VCaP (cell line): Measurements from ENCODE around the gene MTCL1.

Source experiments
- H3K27ac ChIP-seq: fragments of 450-650 bp; 2 replicates; pipeline ENCODE4 v1.5.1; 2017
- CTCF ChIP-seq: fragments of 450-650 bp; conservative IDR thresholded peaks from 2 replicates; pipeline ENCODE4 v1.5.1; 2017; ENCODE audit warnings: mild to moderate bottlenecking, moderate library complexity

Gene MTCL1

DNA sequence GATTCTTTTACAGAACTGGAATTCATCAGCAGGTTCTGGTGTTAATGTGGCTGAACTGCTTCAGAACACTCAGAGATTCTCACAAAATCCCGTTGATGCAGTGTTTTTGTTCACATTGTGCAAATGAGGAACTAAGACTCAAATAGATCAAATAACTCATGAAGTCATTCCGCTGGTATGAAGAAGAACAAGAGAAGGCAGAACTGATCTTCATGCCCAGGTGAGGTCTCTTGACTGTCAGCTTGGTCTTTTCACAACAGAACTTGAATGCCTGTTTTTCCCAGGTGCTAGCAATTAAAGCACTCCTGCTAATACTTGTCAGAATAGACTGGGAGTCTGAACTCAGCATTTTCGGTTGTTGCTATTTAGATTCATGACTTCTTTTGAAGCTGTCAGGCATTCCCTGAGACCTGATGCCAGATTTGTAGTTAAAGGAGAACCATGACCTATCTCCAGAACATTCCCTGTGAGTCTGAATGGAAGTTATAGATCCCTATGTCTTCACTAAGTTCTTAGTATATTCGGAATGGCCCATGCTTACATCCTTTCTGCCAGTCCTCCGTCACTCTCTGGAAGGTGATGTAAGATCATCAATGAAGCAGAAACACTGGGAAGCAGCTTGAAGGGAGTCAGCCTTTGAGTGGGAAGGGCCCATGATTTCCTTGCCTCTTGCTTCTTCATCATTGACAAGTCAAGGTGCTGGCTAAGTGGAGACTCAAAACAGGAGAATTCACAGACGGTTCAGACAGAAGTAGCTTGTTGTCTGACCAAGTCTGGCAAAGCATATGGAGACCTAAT, 155.7 kb downstream of the MTCL1 start:
- TF ChIP-seq CTCF, result no peak

DNA sequence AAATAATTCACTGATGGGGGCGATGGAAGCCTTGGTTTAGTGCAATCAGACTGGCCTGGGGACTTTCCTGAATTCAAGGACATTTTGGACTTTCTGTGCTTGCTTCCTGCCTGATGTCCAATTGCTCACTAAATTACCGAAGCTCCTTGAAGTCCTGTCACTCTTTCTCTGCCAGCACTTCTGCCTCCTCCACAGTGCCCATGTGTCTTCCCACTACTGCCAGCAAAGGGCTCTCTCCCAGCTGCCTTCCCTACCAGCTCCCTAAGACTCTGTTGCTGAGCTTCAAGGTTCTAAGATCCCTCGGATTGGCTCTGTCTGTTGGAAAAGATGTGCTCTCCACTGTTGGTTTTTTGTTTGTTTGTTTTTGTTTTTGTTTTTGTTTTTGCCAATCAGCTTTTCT, 158.1 kb downstream of the MTCL1 start:
- no peak for TF ChIP-seq CTCF
- no peak overlapping the region for H3K27ac ChIP-seq

More for the DNA sequence above, 155.7 kb downstream of the MTCL1 start:
- no peak overlapping the region for H3K27ac ChIP-seq

GRCh38 chr18:8865934-8866333, 160.6 kb downstream of the MTCL1 start:
- no peak for TF ChIP-seq CTCF
- no peak overlapping the region for H3K27ac ChIP-seq

GRCh38 chr18:8866679-8867078, 161.3 kb downstream of the MTCL1 start:
- H3K27ac ChIP-seq, result no peak overlapping the region
- TF ChIP-seq CTCF, result no peak

DNA sequence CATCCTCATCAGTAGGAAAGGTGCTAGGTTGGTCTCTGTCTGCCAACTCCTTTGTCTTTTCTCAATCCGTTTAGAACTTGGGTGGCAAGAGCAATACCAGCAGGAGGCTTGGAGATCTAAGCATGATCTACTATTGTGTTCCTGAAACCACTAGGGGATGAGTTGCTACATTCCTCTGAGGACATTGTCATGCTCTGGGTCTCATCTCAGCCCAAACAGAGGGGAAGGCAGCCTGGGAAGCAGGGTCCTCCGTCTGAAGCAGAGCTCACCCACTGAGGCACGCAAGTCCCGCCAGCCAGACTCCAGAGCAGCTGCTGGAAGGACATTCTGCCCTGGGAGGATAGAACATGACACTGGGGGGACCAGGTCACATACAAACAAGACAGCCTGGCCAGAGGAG, 162.9 kb downstream of the MTCL1 start:
- H3K27ac ChIP-seq, result no peak overlapping the region
- no peak for TF ChIP-seq CTCF

DNA sequence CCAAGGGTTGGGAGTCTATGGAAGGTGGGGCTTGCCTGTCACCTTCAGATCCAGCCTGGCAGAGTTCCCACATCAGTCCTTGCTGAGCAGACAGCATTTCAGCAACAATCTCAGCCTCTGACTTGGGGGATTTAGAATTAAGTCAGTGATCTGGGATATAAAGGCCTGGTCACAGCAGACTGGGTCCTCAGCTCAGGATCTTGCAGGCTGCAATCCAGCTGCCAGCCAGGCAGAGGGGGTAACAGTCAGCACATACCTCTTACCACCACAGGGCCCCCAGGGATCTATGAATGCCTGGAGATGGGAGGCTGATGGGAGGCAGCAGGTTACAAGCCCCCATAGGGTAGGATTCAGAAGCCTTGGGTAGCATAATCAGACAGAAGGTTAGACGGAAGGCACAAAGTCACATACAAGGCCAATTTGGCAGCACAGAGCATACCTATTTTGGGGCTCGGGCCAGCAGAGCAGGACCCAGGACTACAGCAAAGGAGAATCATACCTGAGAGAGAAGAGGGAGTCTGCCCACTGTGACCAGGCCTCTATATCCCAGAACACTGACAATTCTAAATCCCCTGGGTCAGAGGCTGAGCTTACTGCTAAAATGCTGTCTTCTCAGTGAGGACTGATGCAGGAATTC, 163.5 kb downstream of the MTCL1 start:
- no peak for TF ChIP-seq CTCF

DNA sequence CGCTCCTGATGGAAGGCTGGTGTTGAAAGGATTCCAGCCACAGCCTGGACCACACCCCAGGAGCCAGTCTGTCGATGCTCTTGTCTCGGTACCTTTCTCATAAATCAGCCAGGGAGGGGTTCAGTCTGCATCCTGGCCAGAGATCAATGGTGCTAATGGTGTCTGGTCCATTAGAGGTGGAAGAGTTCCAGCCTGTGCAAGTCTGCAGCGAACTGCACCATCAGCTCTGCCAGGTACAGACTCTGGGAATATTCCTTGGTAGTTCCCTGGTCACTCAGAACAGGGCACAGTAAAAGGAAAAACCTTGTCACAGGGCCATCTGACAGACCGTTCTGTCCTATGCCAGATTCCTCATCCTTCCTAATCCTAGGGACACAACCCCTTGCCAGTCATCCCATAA, 164.3 kb downstream of the MTCL1 start:
- H3K27ac ChIP-seq, result no peak overlapping the region
- TF ChIP-seq CTCF, result no peak

More for the DNA sequence above, 163.5 kb downstream of the MTCL1 start:
- H3K27ac ChIP-seq, result no peak overlapping the region
